Activated T-cell treated with anti-CD3 and anti-CD28 coated beads for 1 hour (primary cell): ENCODE data around the gene PHOX2A.

ENCODE experiments used
- DNase-seq: peaks from one replicate; pipeline ENCODE4 v3.0.0-alpha.2; 2020; ENCODE audit warnings: low read depth

PHOX2A gene

DNA sequence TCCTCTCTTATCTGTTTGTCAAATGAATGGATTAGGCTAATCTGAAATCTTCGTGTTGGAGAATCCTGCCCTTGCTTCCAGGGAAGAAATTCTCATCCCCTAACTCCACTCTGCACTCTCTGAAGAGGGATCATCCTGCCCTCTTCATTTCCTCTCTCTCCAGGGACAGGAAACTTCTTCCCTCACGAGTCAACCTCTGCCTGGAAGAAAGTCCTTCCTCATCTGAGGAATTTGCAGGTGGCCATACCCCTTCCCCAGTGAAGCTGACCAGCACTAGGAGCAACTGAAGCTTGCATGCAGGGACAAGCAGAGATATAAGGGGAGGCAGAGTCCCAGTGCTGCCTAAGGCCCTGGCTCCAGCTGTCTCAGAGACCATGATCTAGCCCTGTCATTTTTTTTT, 3.6 kb upstream of the PHOX2A start:
- DNase-seq, result no peak

DNA sequence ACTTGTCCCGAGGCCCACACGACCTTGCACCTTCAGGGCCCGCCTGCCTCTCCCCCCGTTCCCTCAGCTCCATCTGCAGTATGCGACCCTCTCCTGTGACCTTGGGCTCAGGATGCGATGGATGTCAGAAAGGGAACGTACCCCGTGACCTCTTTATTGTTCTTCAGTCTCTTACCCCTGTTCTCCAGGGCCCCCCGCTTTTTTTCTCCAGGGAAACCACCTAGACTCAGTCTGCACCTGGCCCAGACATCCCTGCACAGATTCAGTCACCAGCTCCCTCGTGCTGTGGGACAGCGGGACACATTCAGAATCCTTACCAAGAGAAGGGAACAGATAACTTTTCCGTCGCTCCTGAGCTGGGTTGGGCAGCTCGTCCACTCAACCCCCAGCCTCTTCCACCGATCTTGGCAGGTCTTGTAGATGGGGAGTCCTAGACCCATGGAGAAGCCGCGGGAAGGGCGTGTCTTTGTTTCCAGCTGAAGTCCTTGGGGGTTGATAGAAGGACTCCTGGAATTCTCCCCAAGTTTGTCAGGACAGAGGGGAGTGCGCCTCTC, 1.4 kb upstream of the PHOX2A start:
- no peak for DNase-seq

GRCh38 chr11:72244361-72245262, 636 bp upstream of the PHOX2A start:
- DNase-seq, result no peak

DNA sequence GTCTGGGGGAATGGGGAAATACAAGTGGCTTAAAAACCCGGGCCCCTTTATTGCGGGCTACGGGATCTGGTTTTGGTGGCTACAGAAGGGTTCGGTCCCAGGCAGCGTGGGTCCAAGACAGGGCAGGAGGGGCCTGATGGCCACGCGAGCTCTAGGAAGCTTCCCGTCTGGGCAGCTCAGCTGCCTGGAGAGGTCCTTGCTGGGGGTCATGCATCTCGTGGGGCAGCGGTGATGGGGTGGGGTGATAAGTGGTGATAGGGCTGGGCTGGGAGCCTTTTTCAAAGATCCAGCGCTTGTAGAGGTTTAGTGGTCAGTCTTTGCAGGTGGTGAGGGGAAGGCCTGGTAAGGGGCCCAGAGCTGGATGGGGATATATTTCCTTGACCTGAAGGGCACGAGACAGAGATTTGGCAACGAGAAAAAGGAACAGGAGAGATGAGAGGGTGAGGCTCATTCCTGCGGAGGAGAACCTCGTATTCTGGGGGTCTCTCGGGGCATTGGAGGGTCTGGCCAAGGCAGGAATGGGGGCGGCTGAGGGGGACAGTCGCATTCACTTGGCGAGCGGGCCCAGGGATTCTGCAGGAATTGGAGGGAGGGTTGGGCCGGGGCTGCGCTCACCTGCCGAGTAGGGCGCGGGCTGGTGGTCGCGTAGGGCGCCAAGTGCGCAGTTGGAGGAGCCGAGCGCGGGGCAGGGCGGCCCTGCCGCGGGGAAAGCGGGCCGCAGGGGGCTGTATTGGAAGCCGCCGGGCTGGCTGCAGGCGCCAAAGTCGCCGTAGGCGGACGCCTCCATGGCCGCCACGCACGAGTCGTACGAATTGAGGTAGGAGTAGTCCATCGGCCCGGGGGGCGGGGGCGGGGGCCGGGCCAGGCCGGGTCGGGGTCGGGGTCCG, 560 bp downstream of the PHOX2A start:
- no peak for DNase-seq

GRCh38 chr11:72242141-72242540, 1.8 kb downstream of the PHOX2A start:
- DNase-seq, result no peak

- DNase-seq, result no peak
Measured at GRCh38 chr11:72241291-72241781, 2.6 kb downstream of the PHOX2A start.

GRCh38 chr11:72240461-72241290, 3.3 kb downstream of the PHOX2A start:
- no peak for DNase-seq

GRCh38 chr11:72239849-72240460, 4.0 kb downstream of the PHOX2A start:
- DNase-seq, result no peak

GRCh38 chr11:72239313-72239848, 4.6 kb downstream of the PHOX2A start:
- no peak for DNase-seq

- no peak for DNase-seq
Measured at GRCh38 chr11:72238492-72239312, 5.3 kb downstream of the PHOX2A start.

DNA sequence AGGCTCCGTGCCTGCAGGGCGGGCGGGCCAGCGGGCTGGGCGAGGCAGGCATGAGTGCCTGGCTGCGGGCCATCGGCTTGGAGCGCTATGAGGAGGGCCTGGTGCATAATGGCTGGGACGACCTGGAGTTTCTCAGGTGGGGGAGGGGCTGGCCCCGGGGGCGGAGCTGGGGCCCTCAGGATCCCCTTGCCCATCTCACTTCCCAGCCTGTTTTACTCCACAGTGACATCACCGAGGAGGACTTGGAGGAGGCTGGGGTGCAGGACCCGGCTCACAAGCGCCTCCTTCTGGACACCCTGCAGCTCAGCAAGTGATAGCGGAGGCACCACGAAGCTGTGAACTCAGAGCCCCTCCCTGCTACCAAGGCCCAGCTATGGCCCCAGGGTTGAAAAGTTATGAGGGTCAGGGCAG, 5.9 kb downstream of the PHOX2A start:
- DNase-seq, result peak; percentile 28

DNA sequence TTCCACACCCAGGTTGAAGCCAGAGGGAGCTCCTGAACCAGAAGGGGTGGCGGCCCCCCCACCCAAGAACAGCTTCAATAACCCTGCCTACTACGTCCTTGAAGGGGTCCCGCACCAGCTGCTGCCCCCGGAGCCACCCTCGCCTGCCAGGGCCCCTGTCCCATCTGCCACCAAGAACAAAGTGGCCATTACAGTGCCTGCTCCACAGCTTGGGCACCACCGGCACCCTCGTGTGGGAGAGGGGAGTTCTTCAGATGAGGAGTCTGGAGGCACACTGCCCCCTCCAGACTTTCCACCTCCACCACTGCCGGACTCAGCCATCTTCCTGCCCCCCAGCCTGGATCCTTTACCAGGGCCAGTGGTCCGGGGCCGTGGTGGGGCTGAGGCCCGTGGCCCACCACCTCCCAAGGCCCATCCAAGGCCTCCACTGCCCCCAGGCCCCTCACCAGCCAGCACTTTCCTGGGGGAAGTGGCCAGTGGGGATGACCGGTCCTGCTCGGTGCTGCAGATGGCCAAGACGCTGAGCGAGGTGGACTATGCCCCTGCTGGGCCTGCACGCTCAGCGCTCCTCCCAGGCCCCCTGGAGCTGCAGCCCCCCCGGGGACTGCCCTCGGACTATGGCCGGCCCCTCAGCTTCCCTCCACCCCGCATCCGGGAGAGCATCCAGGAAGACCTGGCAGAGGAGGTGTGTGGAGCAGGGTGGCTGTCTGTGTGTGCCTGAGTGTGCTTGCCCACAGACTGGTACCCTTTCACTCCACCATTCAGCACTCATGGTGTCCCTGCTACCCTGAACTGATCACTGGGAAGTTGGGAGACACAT, 6.7 kb downstream of the PHOX2A start:
- no peak for DNase-seq

GRCh38 chr11:72236774-72237111, 7.2 kb downstream of the PHOX2A start:
- DNase-seq, result no peak

- DNase-seq, result no peak
Measured at GRCh38 chr11:72236083-72236697, 7.8 kb downstream of the PHOX2A start.

DNA sequence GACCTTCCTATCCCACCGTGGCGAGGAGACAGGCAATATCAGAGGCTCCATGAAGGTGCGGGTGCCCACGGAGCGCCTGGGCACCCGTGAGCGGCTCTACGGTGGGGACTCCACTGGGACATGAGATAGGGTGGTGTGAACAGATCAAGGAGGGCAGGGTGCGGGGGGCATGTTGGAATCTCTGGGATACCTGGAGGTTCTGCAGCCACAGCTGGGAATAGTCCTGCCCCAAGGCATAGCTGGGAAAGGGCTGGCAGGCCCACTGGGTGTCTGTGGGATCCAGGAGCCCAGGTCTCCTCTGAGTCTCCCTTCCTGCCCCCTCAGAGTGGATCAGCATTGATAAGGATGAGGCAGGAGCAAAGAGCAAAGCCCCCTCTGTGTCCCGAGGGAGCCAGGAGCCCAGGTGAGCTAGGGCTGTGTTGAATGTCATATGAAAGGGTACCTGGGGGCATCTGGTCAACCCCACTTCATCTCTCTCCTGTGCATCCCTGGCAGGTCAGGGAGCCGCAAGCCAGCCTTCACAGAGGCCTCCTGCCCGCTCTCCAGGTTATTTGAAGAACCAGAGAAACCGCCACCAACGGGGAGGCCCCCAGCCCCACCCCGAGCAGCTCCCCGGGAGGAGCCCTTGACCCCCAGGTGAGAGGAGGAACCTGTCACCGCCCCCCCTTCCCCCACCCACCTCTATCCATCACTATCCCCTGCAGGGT, 8.5 kb downstream of the PHOX2A start:
- DNase-seq, result no peak

GRCh38 chr11:72234920-72235319, 9.1 kb downstream of the PHOX2A start:
- no peak for DNase-seq

GRCh38 chr11:72234514-72234830, 9.5 kb downstream of the PHOX2A start:
- no peak for DNase-seq
